Parathyroid adenoma (tissue), 2 donors: ENCODE measurements around the gene PPP1R9B.

Source experiments
- H2AFZ ChIP-seq: fragments of 300-600 bp; sonication (generic); one replicate; pipeline ENCODE4 v1.7.0; 2017; ENCODE audit warnings: antibody characterized with exemption, mild to moderate bottlenecking
- H3K27ac ChIP-seq: fragments of 300-600 bp; sonication (generic); one replicate; pipeline ENCODE4 v1.7.0; 2017
- H3K27me3 ChIP-seq: fragments of 300-600 bp; sonication (generic); one replicate; pipeline ENCODE4 v1.7.0; 2017; ENCODE audit warnings: low read length; ENCODE audit not compliant: control insufficient read depth, insufficient read depth
- H3K36me3 ChIP-seq: fragments of 300-600 bp; sonication (generic); one replicate; pipeline ENCODE4 v1.7.0; 2017; ENCODE audit warnings: low read length; ENCODE audit not compliant: control insufficient read depth, insufficient read depth
- H3K4me1 ChIP-seq: fragments of 300-600 bp; sonication (generic); one replicate; pipeline ENCODE4 v1.7.0; 2017; ENCODE audit warnings: control low read depth
- H3K4me2 ChIP-seq: fragments of 300-600 bp; sonication (generic); one replicate; pipeline ENCODE4 v1.7.0; 2017; ENCODE audit warnings: low read length
- H3K4me3 ChIP-seq: fragments of 300-600 bp; sonication (generic); one replicate; pipeline ENCODE4 v1.7.0; 2017; ENCODE audit warnings: low read depth, low read length
- H3K79me2 ChIP-seq: fragments of 300-600 bp; sonication (generic); one replicate; pipeline ENCODE4 v1.7.0; 2017; ENCODE audit warnings: control low read depth
- H3K9ac ChIP-seq: fragments of 300-600 bp; sonication (generic); one replicate; pipeline ENCODE4 v1.7.0; 2017; ENCODE audit warnings: mild to moderate bottlenecking
- H3K9me3 ChIP-seq: fragments of 300-600 bp; sonication (generic); one replicate; pipeline ENCODE4 v1.7.0; 2017; ENCODE audit warnings: low read length; ENCODE audit not compliant: control insufficient read depth
- CTCF ChIP-seq: fragments of 300-600 bp; sonication (generic); IDR thresholded peaks from one replicate; pipeline ENCODE4 v1.7.0; 2017; ENCODE audit warnings: antibody characterized with exemption, mild to moderate bottlenecking
- donor health status: primary hyperparathyroidism.

PPP1R9B gene

GRCh38 chr17:50108556-50108955 is 41.9 kb downstream of the PPP1R9B start:
- Histone ChIP-seq H3K79me2 (no peaks in the 10 kb centered on the region), H3K27me3 (no peaks in the 10 kb centered on the region), H3K27ac (no peak overlapping the region), H3K4me1 (peaks cover 15% of the 10 kb centered on the region), H3K9me3 (no peaks in the 10 kb centered on the region), H3K4me3 (no peak overlapping the region), H3K4me2 (no peak overlapping the region), H2AFZ (no peak overlapping the region), H3K9ac (no peak overlapping the region), H3K36me3 (no peaks in the 10 kb centered on the region)
- no peak for TF ChIP-seq CTCF

DNA sequence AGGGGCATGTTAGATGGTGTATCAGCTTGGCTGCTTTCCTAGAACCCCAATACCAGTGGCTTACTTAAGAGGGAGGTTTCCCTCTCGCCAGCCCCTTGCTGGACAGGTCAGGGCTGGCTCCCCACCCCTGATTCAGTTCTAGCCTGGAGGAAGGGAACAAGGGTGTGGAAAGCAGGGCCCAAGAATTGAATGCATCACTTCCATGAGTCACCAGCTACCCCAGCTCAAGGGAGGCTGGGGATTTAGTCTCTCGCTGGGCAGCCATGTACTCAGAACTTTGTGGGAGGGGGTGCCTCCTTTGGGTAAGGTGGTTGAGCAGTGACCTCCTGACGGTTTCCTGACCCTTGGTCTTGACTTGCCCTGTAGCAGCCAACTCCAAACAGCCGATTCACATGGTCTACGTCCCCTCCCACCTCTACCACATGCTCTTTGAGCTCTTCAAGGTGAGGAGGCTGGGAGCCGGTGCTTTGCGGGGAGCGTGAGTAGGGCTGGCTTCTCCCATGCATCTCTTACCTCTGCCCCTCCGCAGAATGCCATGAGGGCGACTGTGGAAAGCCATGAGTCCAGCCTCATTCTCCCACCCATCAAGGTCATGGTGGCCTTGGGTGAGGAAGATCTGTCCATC is 42.6 kb downstream of the PPP1R9B start:
- H3K9ac ChIP-seq = no peak overlapping the region
- H3K9me3 ChIP-seq = no peaks in the 10 kb centered on the region
- no peak overlapping the region for H2AFZ ChIP-seq
- no peak for TF ChIP-seq CTCF
- H3K4me2 ChIP-seq = no peak overlapping the region
- H3K27me3 ChIP-seq = no peaks in the 10 kb centered on the region
- no peaks in the 10 kb centered on the region for H3K79me2 ChIP-seq
- no peak overlapping the region for H3K27ac ChIP-seq
- H3K4me1 ChIP-seq = peaks cover 11% of the 10 kb centered on the region
- H3K4me3 ChIP-seq = no peak overlapping the region
- H3K36me3 ChIP-seq = no peaks in the 10 kb centered on the region

DNA sequence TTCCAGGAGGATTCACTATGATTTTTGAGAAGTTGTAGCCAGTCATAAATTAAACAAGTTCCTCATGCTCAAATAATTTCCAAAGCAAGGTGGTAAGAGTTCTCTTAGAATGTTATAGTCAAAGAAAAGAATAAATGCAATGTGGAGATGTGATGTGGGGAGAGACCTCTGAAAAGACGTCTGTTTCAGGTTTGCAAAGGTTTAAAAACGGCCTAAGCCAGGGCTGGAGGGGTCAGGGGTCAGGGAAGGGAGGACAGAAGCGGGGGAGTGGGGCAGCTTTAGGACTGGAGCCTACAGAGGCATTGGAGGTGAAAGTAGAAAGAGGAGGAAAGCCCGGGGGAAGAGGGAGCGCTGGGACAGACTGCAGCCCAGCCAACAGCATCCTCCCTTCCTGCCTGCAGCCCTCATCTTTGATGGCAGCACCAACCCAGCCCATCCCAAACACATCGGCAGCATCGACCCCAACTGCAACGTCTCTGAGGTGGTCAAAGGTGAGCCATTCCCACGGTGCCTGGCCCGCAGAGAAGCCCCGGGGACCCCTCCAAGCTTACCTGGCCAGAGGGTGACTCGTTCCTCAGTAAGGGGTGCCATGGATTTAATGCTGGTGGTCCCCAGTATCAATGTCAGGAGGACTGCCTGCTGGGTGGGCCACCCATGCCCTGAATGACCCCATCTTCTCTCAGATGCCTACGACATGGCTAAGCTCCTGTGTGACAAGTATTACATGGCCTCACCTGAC is 43.9 kb downstream of the PPP1R9B start:
- Histone ChIP-seq H3K79me2 (peaks cover 3% of the 10 kb centered on the region), H2AFZ (no peak overlapping the region), H3K27me3 (no peaks in the 10 kb centered on the region), H3K27ac (no peak overlapping the region), H3K4me1 (peaks cover 14% of the 10 kb centered on the region), H3K4me2 (no peak overlapping the region), H3K4me3 (no peak overlapping the region), H3K9me3 (no peaks in the 10 kb centered on the region), H3K9ac (no peak overlapping the region), H3K36me3 (no peaks in the 10 kb centered on the region)
- TF ChIP-seq CTCF = no peak

DNA sequence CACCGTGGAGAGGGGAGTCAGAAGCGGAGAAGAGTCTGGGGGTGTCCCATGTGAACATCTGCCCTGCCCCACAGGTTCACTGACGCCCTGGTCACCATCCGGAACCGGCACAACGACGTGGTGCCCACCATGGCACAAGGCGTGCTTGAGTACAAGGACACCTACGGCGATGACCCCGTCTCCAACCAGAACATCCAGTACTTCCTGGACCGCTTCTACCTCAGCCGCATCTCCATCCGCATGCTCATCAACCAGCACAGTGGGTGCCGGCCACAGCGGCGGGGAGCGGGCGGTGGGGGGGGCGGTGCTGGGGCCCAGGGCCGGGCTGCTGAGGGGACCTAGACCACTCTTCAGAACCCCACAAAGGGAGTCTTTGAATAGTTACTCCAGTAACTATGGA is 44.7 kb downstream of the PPP1R9B start:
- Histone ChIP-seq H2AFZ (no peak overlapping the region), H3K4me2 (no peak overlapping the region), H3K27me3 (no peaks in the 10 kb centered on the region), H3K4me1 (peaks cover 17% of the 10 kb centered on the region), H3K79me2 (peaks cover 3% of the 10 kb centered on the region), H3K9ac (no peak overlapping the region), H3K4me3 (no peak overlapping the region), H3K36me3 (no peaks in the 10 kb centered on the region), H3K27ac (no peak overlapping the region), H3K9me3 (no peaks in the 10 kb centered on the region)
- no peak for TF ChIP-seq CTCF

DNA sequence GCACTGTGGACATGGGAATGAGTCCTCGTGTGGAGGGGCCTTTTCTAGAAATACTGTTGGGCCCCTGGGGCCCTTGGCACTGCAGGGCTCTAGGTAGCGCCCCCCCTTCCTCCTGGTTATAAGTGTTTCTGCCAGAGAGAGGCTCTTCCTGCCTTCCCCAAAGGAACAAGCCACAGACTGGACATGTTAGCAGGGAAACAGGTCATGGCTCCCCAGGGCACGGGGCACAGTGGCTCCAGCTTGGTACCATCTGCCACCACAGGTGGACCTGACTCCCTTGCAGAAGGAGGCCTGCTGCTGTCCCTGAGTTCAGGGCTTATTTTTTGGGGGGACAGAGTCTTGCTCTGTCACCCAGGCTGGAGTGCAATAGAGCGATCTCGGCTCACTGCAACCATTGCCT is 46.5 kb downstream of the PPP1R9B start:
- no peak overlapping the region for H2AFZ ChIP-seq
- H3K4me2 ChIP-seq = no peak overlapping the region
- H3K36me3 ChIP-seq = no peaks in the 10 kb centered on the region
- no peak overlapping the region for H3K9ac ChIP-seq
- no peak overlapping the region for H3K4me3 ChIP-seq
- H3K79me2 ChIP-seq = peaks cover 3% of the 10 kb centered on the region
- H3K27me3 ChIP-seq = no peaks in the 10 kb centered on the region
- H3K4me1 ChIP-seq = peaks cover 17% of the 10 kb centered on the region
- H3K27ac ChIP-seq = no peak overlapping the region
- TF ChIP-seq CTCF = no peak
- H3K9me3 ChIP-seq = no peaks in the 10 kb centered on the region
